Amygdala (tissue), 56 donors: ENCODE data around the gene WFDC8.
"Not testable (repeated sequence)": the region's sequence is repeated elsewhere in the genome, so short reads cannot be mapped to it uniquely, and the experiment has no call there.

ENCODE experiments used
- DNase-seq, 56 donors: peaks; one replicate each; lab custom pipeline; 2025; lab: John Stamatoyannopoulos, UW

Gene WFDC8

GRCh38 chr20:45579184-45579583 lies at the start of gene WFDC8:
TSS of gene WFDC8 (minus strand) at chr20:45579284. CDS start at chr20:45579247, 37 bp downstream.
- DNase-seq = no peak

DNA sequence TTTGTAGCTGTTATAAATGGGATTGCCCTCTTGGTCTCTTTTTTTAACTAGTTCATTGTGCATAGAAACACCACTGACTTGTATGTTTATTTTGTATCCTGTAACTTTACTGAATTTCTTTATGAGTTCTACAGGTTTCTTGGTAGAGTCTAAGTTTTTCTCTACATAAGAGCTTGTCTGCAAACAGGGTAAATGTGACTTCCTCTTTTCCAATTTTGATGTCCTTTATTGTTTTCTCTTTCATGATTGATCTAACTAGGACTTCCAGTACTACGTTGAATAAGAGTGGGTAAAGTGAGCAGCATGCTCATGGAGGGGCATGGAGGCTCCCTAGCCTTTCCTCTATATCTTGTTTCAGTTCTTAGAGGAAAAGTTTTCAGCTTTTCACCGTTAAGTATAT lies 47.5 kb upstream of the WFDC8 start:
- DNase-seq = no peak

DNA sequence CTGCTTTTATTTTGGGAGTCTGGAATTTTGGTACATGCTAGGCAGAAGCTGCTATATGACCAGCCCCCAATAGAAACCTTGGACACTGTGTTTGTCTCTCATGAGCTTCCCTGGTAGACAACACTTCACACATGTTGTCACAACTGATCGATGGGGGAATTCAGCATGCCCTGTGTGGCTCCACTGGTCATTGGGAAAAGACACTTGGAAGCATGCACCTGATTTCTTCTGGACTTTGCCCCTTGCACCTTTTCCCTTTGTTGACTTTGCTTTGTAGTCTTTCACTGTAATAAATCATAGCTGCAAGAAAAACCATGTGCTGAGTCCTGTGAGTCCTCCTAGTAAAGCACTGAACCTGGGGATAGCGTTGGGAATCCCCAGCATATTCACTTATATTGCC lies 42.5 kb upstream of the WFDC8 start:
- DNase-seq = no peak

DNA sequence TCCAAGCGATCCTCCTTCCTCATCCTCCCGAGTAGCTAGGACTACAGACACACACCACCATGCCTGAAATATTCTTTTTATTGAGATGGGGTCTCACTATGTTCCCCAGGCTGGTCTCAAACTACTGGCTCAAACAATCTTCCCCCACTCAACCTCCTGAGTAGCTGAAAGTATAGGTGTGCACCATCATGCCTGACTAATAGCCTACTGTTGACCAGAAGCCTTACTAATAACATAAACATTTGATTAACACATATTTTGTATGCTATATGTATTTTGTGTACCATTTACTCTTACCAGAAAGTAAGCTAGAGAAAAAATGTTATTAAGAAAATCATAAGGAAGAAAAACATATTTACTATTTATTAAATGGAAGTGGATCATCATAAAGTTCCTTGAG lies 38.5 kb upstream of the WFDC8 start:
- no peak for DNase-seq

GRCh38 chr20:45612314-45612713 lies 33.2 kb upstream of the WFDC8 start:
- DNase-seq = no peak

GRCh38 chr20:45611054-45611453 lies 32.0 kb upstream of the WFDC8 start:
- no peak for DNase-seq

GRCh38 chr20:45607810-45608209 lies 28.7 kb upstream of the WFDC8 start:
- no peak for DNase-seq

- no peak for DNase-seq
Observed at GRCh38 chr20:45595235-45595634, 16.2 kb upstream of the WFDC8 start.

DNA sequence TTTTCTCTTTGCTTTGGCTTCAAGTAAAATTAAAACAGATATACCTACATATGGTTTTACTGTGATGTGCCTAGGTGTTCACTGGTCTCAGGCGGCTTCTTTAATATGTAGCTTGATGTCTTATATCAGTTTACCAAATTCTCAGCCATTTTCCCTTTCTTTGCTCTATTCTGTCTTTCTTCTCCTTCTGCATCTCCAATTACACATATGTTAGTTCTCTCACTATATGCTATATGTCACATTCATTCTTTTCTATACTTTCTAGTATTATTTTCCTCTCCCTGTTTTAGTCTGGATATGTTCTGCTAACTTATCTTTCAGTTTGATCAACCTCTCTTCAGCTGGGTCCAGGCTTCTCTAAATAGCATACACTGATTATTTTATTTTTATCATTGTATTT lies 14.4 kb upstream of the WFDC8 start:
- DNase-seq = no peak

DNA sequence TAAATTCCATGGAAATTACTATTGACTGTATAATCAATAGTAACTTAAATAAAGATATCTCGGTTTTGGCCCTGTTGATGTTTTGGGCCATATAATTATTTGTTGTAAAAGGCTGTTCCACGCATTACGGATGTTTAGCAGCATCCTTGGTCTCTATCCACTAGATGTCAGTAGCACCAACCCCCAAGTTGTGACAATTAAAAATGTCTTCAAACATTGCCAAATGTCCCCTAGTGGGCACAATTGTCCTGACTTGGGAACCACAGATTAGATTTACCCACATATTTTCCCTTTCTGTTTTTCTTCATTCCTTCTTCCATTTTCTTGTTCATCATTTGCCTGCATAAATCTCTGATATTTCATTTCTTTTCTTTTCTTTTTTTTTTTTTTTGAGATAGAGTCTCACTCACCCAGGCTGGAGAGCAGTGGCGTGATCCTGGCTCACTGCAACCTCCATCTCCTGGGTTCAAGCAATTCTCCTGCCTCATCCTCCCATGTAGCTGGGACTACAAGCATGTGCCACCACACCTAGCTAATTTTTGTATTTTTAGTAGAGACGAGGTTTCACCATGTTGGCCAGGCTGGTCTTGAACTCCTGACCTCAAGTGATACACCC lies 13.6 kb upstream of the WFDC8 start:
- peak in 2 of 56 donors; percentile 6 to 9 for DNase-seq

GRCh38 chr20:45589725-45590124 lies 10.6 kb upstream of the WFDC8 start:
- DNase-seq = no peak

DNA sequence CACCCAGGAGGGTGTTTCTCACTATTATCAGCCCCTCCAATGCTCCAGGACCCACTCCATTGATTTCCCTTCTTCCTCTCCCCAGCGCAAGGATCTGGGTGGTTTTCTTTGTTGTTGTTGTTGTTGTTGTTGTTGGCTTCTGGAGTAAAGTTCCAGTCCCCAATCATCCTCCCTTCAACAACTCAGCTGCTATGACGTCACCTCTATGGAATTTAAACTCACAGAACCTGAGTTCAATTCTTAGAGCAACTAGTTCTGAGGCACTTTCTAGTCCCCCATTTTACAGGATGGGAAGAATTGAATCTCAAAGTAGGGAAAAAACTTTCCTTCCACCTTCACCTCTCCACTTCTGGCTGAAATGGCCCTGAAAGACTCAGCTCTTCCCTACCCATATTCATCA lies 9.7 kb upstream of the WFDC8 start:
- no peak for DNase-seq

GRCh38 chr20:45585986-45586385 lies 6.9 kb upstream of the WFDC8 start:
- DNase-seq = not testable (repeated sequence)

GRCh38 chr20:45584294-45584693 lies 5.2 kb upstream of the WFDC8 start:
- DNase-seq = not testable (repeated sequence)

DNA sequence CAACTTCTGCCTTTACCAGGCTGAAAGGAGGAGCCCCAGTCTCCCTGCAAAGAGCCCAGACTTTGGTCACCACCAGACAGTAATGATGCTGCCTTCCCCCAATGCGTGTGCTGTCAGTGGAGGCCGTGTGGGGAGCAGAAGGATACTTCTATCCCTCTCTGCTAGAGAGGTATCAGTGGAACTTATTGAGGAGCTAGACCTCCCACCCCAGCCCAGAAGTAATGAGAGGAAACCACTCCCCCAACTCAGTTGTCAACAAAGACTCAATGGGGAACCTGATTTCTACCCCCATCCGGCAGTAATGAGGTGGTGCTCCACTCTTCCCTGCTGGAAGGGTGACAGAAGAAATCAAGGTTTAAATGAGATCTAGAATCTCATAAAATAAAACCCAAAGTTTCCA lies 4.4 kb upstream of the WFDC8 start:
- DNase-seq = no peak

DNA sequence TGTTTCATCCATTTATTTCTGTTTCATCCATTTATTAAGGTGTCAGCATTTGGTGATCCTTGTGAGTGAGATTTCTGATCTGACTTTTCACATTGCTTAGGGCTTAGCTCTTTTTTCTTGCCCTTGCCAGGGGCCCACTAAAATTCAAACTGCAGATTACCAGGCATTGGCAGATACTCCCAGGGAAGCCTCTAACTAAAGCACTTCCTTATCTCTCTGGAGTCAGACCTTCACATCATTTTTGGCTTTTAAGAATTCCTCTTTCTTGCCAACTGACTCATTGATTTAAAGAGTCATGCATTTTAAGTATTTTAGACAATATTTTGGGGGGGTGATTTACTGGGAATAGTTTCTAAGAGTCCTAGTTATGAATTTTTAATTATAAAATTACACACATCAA lies 2.6 kb upstream of the WFDC8 start:
- no peak for DNase-seq

- no peak for DNase-seq
Observed at GRCh38 chr20:45578231-45578630, 853 bp downstream of the WFDC8 start.

- no peak for DNase-seq
Observed at GRCh38 chr20:45576995-45577394, 2.1 kb downstream of the WFDC8 start.

DNA sequence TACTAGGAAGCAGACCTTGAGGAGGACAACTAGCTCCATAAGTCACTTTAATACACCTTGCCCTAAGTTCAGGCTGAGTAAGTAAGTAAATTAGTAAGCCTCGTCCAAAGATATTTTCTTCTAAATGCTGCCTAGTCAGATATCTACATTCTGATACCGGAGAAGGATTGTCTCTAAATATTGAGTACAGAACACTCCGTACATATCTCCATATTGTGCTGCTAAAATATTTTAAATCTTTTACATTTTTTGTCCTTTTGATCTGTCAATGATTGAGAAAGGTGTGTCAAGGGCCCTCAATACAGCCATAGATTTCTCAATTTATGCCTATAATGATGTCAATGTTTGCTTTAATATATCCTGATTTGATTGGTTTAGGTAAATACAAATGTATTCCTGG lies 3.2 kb downstream of the WFDC8 start:
- DNase-seq = no peak

DNA sequence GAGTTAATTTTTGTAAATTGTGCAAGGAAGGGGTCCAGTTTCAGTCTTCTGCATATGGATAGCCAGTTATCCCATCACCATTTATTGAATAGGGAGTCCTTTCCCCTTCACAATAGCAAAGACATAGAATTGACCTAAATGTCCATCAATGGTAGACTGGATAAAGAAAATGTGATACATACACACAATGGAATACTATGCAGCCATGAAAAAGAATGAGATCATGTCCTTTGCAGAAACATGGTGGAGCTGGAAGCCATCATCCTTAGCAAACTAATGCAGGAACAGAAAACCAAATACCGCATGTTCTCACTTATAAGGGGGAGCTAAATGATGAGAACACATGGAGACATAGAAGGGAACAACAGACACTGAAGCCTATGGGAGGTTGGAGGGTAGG lies 9.4 kb downstream of the WFDC8 start:
- DNase-seq = not testable (repeated sequence)

DNA sequence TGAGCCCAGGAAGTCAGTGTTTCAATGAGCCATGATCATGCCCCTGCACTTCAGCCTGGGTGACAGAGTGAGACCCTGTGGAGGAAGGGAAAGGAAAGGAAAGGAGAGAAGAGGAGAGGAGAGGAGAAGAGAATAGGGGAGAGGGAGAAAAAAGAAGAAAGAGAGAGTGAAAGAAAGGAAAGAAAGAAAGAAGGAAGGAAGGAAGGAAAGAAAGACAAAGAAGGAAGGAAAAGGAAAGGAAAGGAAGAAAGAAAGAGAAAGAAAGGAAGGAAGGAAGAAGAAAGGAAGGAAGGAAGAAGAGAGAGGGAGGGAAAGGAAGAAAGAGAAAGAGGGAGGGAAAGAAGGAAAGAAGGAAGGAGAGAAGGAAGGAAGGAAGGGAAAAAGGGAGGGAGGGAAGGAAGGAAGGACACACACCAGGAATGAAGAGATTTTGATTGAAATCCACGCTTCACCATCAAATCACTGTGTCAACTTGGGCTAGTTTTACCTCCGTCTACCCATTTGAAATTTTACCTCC lies 14.3 kb downstream of the WFDC8 start:
- DNase-seq = no peak

DNA sequence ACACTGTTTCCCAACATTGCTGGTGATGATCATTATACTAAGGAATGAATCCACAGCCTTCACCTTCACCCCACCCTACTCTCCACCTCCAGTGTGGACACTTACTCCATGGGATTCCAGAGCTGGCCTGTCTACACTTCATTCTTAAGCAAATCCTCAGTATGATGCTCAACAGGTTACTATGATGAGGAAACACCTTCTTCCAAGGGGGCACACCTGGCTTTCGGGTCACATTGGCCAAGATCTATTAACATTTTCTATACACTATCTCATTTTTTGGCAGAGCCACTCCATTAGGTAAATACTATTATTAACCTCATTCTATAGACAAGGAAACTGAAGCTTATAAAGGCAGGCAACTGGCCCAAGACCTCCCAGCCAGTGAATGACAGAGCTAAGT lies 23.9 kb downstream of the WFDC8 start:
- DNase-seq = no peak

DNA sequence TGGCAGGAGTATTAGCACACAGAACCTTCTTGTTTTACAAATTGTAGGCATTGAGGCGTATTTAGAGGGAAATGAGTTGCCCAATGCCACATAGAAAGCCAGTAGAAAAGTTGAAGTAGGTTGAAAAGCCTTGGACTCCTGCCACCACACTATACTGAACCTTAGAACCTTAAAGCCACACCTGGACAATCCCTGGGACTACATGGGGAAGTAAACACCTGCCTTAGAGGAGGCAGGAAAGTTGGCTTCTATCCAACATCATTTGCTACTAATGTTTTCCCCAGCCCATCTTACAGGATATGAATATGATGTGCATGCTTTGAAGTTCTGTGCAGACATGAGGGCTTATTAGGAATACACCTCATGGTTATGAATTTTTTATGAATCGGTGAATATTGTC lies 26.6 kb downstream of the WFDC8 start:
- DNase-seq = no peak
